SK-N-MC (cell line): ENCODE data around the gene PTPN14.

Experiments
- EZH2 ChIP-seq: fragments of 200-600 bp; sonication (generic); IDR thresholded peaks from one replicate; pipeline ENCODE4 v1.6.1; 2017; ENCODE audit warnings: antibody characterized with exemption
- FOXP2 ChIP-seq: optimal IDR thresholded peaks from 2 replicates; pipeline ENCODE3; 2011; ENCODE audit warnings: mild to moderate bottlenecking, moderate library complexity; ENCODE audit not compliant: insufficient read depth; ENCODE audit errors: extremely low read length, control extremely low read depth
- POLR2AphosphoS5 ChIP-seq: IDR thresholded peaks from 2 replicates; pipeline ENCODE4 v1.6.1; 2012; ENCODE audit warnings: mild to moderate bottlenecking, low read depth, low read length, borderline replicate concordance

- no peak for TF ChIP-seq POLR2AphosphoS5
- TF ChIP-seq EZH2 = no peak
- TF ChIP-seq FOXP2 = no peak
Observed at GRCh38 chr1:214364786-214365295, 186.6 kb downstream of the PTPN14 start.
